SK-N-SH treated with all-trans-retinoic acid at 6 μM for 48 hours (cell line): ENCODE measurements around the gene MAP2K1.

Experiments used
- ATAC-seq: fragments of 200-7000 bp; cut with Tn5 transposase; 3 replicates; pipeline ENCODE4 v1.9.1; 2020; ENCODE audit warnings: mild to moderate bottlenecking, moderate library complexity
- ARNTL ChIP-seq: fragments of 450-650 bp; formaldehyde crosslinking; IDR thresholded peaks from 2 replicates; pipeline ENCODE4 v1.5.0; 2020; ENCODE audit warnings: low read depth, mild to moderate bottlenecking, moderate library complexity, borderline replicate concordance
- BACH2 ChIP-seq: fragments of 250-450 bp; sonication (Bioruptor Pico); IDR thresholded peaks from 2 replicates; pipeline ENCODE4 v1.9.0; 2021; ENCODE audit warnings: mild to moderate bottlenecking, borderline replicate concordance
- CSDC2 ChIP-seq: fragments of 250-450 bp; sonication (Bioruptor Pico); IDR thresholded peaks from 2 replicates; pipeline ENCODE4 v1.5.0; 2020; ENCODE audit warnings: mild to moderate bottlenecking, moderate library complexity
- ESRRG ChIP-seq: fragments of 250-450 bp; sonication (Bioruptor Pico); IDR thresholded peaks from 2 replicates; pipeline ENCODE4 v1.6.1; 2021; ENCODE audit warnings: mild to moderate bottlenecking
- GLIS3 ChIP-seq: fragments of 250-450 bp; sonication (Bioruptor Pico); IDR thresholded peaks from 2 replicates; pipeline ENCODE4 v1.5.0; 2020; ENCODE audit warnings: mild to moderate bottlenecking, moderate library complexity
- OSR1 ChIP-seq: fragments of 250-450 bp; sonication (Bioruptor Pico); IDR thresholded peaks from 2 replicates; pipeline ENCODE4 v1.8.0; 2022; ENCODE audit warnings: moderate library complexity, mild to moderate bottlenecking, inconsistent platforms
- PPARA ChIP-seq: fragments of 250-450 bp; sonication (Bioruptor Pico); IDR thresholded peaks from 2 replicates; pipeline ENCODE4 v1.5.0; 2020; ENCODE audit warnings: mild to moderate bottlenecking, borderline replicate concordance
- RARB ChIP-seq: fragments of 250-450 bp; sonication (Bioruptor Pico); IDR thresholded peaks from 2 replicates; pipeline ENCODE4 v1.8.0; 2021; ENCODE audit warnings: mild to moderate bottlenecking, moderate library complexity
- SNAI2 ChIP-seq: fragments of 250-450 bp; sonication (Bioruptor Pico); IDR thresholded peaks from 2 replicates; pipeline ENCODE4 v1.5.0; 2020; ENCODE audit warnings: mild to moderate bottlenecking, moderate library complexity
- TOX ChIP-seq: fragments of 250-450 bp; sonication (Bioruptor Pico); IDR thresholded peaks from 2 replicates; pipeline ENCODE4 v1.8.0; 2021; ENCODE audit warnings: mild to moderate bottlenecking, moderate library complexity, borderline replicate concordance
- ZC3H10 ChIP-seq: fragments of 250-450 bp; sonication (Bioruptor Pico); IDR thresholded peaks from 2 replicates; pipeline ENCODE4 v1.5.1; 2021; ENCODE audit warnings: mild to moderate bottlenecking, moderate library complexity
- ZFP3 ChIP-seq: fragments of 250-450 bp; sonication (Bioruptor Pico); IDR thresholded peaks from 2 replicates; pipeline ENCODE4 v1.5.0; 2020; ENCODE audit warnings: mild to moderate bottlenecking, moderate library complexity
- ZFP30 ChIP-seq: fragments of 450-650 bp; formaldehyde crosslinking; IDR thresholded peaks from 2 replicates; pipeline ENCODE4 v1.5.0; 2022; ENCODE audit warnings: mild to moderate bottlenecking, moderate library complexity
- ZNF565 ChIP-seq: fragments of 450-650 bp; formaldehyde crosslinking; conservative IDR thresholded peaks from 2 replicates; pipeline ENCODE4 v1.5.0; 2020; ENCODE audit warnings: low read depth, mild to moderate bottlenecking, moderate library complexity
- ZNF70 ChIP-seq: fragments of 450-650 bp; formaldehyde crosslinking; IDR thresholded peaks from 2 replicates; pipeline ENCODE4 v1.5.0; 2020; ENCODE audit warnings: mild to moderate bottlenecking, moderate library complexity
- ZNF8 ChIP-seq: fragments of 450-650 bp; formaldehyde crosslinking; IDR thresholded peaks from 2 replicates; pipeline ENCODE4 v1.5.0; 2020; ENCODE audit warnings: mild to moderate bottlenecking, moderate library complexity
- TF ChIP-seq, protein P1 (sequence below): fragments of 250-450 bp; sonication (Bioruptor Pico); IDR thresholded peaks from 2 replicates; pipeline ENCODE4 v1.8.0; 2021; ENCODE audit warnings: low read depth, mild to moderate bottlenecking, moderate library complexity, borderline replicate concordance
- TF ChIP-seq, protein P2 (sequence below): fragments of 250-450 bp; sonication (Bioruptor Pico); IDR thresholded peaks from 2 replicates; pipeline ENCODE4 v1.5.0; 2020; ENCODE audit warnings: mild to moderate bottlenecking, moderate library complexity
- TF ChIP-seq, protein P3 (sequence below): fragments of 250-450 bp; sonication (Bioruptor Pico); IDR thresholded peaks from 2 replicates; pipeline ENCODE4 v1.5.1; 2021; ENCODE audit warnings: mild to moderate bottlenecking, moderate library complexity
- TF ChIP-seq, protein P4 (sequence below): fragments of 250-450 bp; sonication (Bioruptor Pico); IDR thresholded peaks from 2 replicates; pipeline ENCODE4 v1.5.1; 2020; ENCODE audit warnings: low read depth, mild to moderate bottlenecking, moderate library complexity
- TF ChIP-seq, protein P5 (sequence below): fragments of 250-450 bp; sonication (Bioruptor Pico); IDR thresholded peaks from 2 replicates; pipeline ENCODE4 v1.8.0; 2020; ENCODE audit warnings: mild to moderate bottlenecking, moderate library complexity, borderline replicate concordance

The MAP2K1 gene

DNA sequence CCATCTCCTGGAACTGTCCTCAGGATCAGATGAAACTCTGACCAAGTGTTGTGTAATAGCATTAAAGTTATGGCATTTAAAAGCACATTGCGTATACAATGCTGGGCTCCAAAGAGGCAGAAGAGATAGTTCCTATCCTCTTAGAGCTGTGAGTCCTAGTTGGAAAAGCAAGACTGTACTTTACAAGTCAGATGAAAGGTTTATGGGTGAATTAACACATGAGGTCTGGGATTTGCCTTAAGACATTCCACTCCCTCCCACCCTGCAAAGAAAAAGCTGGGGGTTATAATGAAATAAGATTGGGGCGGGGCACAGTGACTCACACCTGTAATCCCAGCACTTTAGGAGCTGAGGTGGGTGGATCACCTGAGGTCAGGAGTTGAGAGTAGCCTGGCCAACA lies 75.2 kb downstream of the MAP2K1 start:
- ATAC-seq = no peak

DNA sequence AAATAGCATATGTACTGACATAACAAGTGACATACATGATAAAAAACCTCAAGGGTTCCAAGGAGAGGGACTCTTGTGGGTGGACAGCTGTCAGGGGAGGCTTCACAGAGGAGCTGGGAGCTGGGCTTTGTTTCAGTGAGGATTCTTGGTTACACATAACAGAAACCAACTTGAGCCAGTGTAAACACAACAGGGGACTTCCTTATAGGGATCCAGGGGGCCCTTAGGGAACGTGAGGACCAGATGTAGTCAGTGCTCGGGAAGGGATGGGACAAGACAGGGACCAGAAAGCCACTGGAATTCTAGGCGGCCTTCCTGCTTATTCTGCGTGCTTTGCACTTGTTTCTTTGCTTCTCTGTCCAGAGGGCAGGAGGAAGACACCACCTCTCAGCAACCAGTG lies 75.9 kb downstream of the MAP2K1 start:
- no peak for ATAC-seq
- TF ChIP-seq ARNTL (CRISPR knock-in tag) (no peak), BACH2 (CRISPR knock-in tag) (no peak), TOX (CRISPR knock-in tag) (no peak), ZFP3 (CRISPR knock-in tag) (no peak), OSR1 (CRISPR knock-in tag) (no peak), ZNF565 (CRISPR knock-in tag) (no peak), ZFP30 (no peak), RARB (CRISPR knock-in tag) (no peak), ESRRG (CRISPR knock-in tag) (no peak), PPARA (CRISPR knock-in tag) (no peak), ZNF8 (CRISPR knock-in tag) (no peak), ZNF70 (CRISPR knock-in tag) (no peak), GLIS3 (CRISPR knock-in tag) (no peak), CSDC2 (no peak)
- TF ChIP-seq, protein P1, sequence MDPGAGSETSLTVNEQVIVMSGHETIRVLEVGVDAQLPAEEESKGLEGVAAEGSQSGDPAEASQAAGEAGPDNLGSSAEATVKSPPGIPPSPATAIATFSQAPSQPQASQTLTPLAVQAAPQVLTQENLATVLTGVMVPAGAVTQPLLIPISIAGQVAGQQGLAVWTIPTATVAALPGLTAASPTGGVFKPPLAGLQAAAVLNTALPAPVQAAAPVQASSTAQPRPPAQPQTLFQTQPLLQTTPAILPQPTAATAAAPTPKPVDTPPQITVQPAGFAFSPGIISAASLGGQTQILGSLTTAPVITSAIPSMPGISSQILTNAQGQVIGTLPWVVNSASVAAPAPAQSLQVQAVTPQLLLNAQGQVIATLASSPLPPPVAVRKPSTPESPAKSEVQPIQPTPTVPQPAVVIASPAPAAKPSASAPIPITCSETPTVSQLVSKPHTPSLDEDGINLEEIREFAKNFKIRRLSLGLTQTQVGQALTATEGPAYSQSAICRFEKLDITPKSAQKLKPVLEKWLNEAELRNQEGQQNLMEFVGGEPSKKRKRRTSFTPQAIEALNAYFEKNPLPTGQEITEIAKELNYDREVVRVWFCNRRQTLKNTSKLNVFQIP = no peak
- TF ChIP-seq, protein P2, sequence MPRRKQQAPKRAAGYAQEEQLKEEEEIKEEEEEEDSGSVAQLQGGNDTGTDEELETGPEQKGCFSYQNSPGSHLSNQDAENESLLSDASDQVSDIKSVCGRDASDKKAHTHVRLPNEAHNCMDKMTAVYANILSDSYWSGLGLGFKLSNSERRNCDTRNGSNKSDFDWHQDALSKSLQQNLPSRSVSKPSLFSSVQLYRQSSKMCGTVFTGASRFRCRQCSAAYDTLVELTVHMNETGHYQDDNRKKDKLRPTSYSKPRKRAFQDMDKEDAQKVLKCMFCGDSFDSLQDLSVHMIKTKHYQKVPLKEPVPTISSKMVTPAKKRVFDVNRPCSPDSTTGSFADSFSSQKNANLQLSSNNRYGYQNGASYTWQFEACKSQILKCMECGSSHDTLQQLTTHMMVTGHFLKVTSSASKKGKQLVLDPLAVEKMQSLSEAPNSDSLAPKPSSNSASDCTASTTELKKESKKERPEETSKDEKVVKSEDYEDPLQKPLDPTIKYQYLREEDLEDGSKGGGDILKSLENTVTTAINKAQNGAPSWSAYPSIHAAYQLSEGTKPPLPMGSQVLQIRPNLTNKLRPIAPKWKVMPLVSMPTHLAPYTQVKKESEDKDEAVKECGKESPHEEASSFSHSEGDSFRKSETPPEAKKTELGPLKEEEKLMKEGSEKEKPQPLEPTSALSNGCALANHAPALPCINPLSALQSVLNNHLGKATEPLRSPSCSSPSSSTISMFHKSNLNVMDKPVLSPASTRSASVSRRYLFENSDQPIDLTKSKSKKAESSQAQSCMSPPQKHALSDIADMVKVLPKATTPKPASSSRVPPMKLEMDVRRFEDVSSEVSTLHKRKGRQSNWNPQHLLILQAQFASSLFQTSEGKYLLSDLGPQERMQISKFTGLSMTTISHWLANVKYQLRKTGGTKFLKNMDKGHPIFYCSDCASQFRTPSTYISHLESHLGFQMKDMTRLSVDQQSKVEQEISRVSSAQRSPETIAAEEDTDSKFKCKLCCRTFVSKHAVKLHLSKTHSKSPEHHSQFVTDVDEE (CRISPR knock-in tag) = no peak

More for the DNA sequence above, 75.2 kb downstream of the MAP2K1 start:
- TF ChIP-seq BACH2 (CRISPR knock-in tag) (no peak), ZNF8 (CRISPR knock-in tag) (no peak), SNAI2 (CRISPR knock-in tag) (no peak), ZNF70 (CRISPR knock-in tag) (no peak), RARB (CRISPR knock-in tag) (no peak), ESRRG (CRISPR knock-in tag) (no peak), ZC3H10 (CRISPR knock-in tag) (no peak), PPARA (CRISPR knock-in tag) (no peak), ZFP30 (no peak), GLIS3 (CRISPR knock-in tag) (no peak), TOX (CRISPR knock-in tag) (no peak), CSDC2 (no peak)
- TF ChIP-seq, protein P1 = no peak
- TF ChIP-seq, protein P3, sequence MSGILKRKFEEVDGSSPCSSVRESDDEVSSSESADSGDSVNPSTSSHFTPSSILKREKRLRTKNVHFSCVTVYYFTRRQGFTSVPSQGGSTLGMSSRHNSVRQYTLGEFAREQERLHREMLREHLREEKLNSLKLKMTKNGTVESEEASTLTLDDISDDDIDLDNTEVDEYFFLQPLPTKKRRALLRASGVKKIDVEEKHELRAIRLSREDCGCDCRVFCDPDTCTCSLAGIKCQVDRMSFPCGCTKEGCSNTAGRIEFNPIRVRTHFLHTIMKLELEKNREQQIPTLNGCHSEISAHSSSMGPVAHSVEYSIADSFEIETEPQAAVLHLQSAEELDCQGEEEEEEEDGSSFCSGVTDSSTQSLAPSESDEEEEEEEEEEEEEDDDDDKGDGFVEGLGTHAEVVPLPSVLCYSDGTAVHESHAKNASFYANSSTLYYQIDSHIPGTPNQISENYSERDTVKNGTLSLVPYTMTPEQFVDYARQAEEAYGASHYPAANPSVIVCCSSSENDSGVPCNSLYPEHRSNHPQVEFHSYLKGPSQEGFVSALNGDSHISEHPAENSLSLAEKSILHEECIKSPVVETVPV (CRISPR knock-in tag) = no peak
- TF ChIP-seq, protein P4, sequence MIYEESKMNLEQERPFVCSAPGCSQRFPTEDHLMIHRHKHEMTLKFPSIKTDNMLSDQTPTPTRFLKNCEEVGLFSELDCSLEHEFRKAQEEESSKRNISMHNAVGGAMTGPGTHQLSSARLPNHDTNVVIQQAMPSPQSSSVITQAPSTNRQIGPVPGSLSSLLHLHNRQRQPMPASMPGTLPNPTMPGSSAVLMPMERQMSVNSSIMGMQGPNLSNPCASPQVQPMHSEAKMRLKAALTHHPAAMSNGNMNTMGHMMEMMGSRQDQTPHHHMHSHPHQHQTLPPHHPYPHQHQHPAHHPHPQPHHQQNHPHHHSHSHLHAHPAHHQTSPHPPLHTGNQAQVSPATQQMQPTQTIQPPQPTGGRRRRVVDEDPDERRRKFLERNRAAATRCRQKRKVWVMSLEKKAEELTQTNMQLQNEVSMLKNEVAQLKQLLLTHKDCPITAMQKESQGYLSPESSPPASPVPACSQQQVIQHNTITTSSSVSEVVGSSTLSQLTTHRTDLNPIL (CRISPR knock-in tag) = no peak
- TF ChIP-seq, protein P2 (CRISPR knock-in tag) = no peak
- TF ChIP-seq, protein P5, sequence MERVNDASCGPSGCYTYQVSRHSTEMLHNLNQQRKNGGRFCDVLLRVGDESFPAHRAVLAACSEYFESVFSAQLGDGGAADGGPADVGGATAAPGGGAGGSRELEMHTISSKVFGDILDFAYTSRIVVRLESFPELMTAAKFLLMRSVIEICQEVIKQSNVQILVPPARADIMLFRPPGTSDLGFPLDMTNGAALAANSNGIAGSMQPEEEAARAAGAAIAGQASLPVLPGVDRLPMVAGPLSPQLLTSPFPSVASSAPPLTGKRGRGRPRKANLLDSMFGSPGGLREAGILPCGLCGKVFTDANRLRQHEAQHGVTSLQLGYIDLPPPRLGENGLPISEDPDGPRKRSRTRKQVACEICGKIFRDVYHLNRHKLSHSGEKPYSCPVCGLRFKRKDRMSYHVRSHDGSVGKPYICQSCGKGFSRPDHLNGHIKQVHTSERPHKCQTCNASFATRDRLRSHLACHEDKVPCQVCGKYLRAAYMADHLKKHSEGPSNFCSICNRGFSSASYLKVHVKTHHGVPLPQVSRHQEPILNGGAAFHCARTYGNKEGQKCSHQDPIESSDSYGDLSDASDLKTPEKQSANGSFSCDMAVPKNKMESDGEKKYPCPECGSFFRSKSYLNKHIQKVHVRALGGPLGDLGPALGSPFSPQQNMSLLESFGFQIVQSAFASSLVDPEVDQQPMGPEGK (CRISPR knock-in tag) = no peak
